ENCODE measurements around the gene PRRG2. TPM values are rescaled to one million over a fixed set of nuclear protein-coding genes. Genes with fewer than 3 reads are reported as not detected.

Gene PRRG2
- polyA plus RNA-seq, 3 donors, result 0.49 TPM; not detected in 2

DNA sequence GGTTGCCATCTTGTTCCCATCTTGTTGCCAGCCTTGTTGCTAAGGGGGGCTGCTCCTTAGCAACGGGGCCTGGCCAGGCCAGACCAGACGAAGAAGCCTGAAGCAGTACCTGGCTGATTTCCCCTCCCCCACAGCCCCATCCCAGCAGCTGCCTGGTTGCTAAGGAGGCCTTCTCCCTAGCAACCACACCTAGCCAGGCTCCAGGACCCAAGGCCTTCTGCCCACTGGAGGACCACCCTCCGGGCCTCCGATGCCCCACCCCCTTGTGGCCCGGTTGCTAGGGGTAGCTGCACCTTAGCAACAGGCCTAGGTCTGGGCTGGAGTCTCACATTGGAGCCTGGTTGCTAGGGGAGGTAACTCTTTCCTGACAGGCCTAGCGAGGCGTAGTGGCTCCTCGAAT is 3.9 kb downstream of the PRRG2 start:
- H3K27me3 ChIP-seq (ENCODE audit: control insufficient read depth in 2 of 2, insufficient read depth in 2 of 2, low read length in 2 of 2), result no peaks in the 10 kb centered on the region
- TF ChIP-seq, protein P1, sequence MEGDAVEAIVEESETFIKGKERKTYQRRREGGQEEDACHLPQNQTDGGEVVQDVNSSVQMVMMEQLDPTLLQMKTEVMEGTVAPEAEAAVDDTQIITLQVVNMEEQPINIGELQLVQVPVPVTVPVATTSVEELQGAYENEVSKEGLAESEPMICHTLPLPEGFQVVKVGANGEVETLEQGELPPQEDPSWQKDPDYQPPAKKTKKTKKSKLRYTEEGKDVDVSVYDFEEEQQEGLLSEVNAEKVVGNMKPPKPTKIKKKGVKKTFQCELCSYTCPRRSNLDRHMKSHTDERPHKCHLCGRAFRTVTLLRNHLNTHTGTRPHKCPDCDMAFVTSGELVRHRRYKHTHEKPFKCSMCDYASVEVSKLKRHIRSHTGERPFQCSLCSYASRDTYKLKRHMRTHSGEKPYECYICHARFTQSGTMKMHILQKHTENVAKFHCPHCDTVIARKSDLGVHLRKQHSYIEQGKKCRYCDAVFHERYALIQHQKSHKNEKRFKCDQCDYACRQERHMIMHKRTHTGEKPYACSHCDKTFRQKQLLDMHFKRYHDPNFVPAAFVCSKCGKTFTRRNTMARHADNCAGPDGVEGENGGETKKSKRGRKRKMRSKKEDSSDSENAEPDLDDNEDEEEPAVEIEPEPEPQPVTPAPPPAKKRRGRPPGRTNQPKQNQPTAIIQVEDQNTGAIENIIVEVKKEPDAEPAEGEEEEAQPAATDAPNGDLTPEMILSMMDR (IDR thresholded peaks at IDR 0.05), result no peak
- no peak overlapping the region for H3K4me3 ChIP-seq (replicated peaks in 1 of 3; ENCODE audit: low read depth in 2 of 3, low read length in 3 of 3)
- intact Hi-C loops (cut with micrococcal nuclease), result no loop called here
- no peak overlapping the region for H3K27ac ChIP-seq (ENCODE audit: low read depth in 1 of 2, low read length in 2 of 2)
- Mint-ChIP-seq H3K36me3 (no peaks in the 10 kb centered on the region), H3K27me3 (ENCODE audit: low read depth in 3 of 3) (peaks cover 3 to 10% (median 3%) of the 10 kb centered on the region in 3 donors), H3K4me3 (no peak overlapping the region), H3K4me1 (peaks cover 9% of the 10 kb centered on the region), H3K27ac (no peak overlapping the region), H3K9me3 (no peaks in the 10 kb centered on the region)
- DNase-seq, result no peak
- no peak overlapping the region for H2AFZ ChIP-seq (ENCODE audit: insufficient read depth, low read depth, low read length, poor library complexity, severe bottlenecking)
- peaks cover 6% of the 10 kb centered on the region for H3K79me2 ChIP-seq (ENCODE audit: insufficient read depth, low read length)
- H3K9me3 ChIP-seq (replicated peaks in 1 of 2; ENCODE audit: control insufficient read depth in 1 of 2, insufficient read depth in 1 of 2, low read length in 2 of 2), result no peaks in the 10 kb centered on the region
- H3K4me1 ChIP-seq (ENCODE audit: control insufficient read depth in 1 of 2, insufficient read depth in 2 of 2, low read length in 2 of 2), result peaks cover 7 to 15% of the 10 kb centered on the region in 2 donors
- H3K9ac ChIP-seq (ENCODE audit: insufficient read depth, low read length, poor library complexity, severe bottlenecking), result no peak overlapping the region
- H3K36me3 ChIP-seq (replicated peaks in 1 of 2; ENCODE audit: control insufficient read depth in 1 of 2, insufficient read depth in 2 of 2, low read length in 2 of 2), result no peaks in the 10 kb centered on the region
- no peak overlapping the region for H3K4me2 ChIP-seq (replicated peaks; ENCODE audit: extremely low read depth, low read length, poor library complexity, severe bottlenecking)
- H4K20me1 ChIP-seq (ENCODE audit: insufficient read depth, low read length), result no peaks in the 10 kb centered on the region
- 90% methylated on average over 8 of the region's 8 CpGs for WGBS (ENCODE audit: insufficient coverage)

DNA sequence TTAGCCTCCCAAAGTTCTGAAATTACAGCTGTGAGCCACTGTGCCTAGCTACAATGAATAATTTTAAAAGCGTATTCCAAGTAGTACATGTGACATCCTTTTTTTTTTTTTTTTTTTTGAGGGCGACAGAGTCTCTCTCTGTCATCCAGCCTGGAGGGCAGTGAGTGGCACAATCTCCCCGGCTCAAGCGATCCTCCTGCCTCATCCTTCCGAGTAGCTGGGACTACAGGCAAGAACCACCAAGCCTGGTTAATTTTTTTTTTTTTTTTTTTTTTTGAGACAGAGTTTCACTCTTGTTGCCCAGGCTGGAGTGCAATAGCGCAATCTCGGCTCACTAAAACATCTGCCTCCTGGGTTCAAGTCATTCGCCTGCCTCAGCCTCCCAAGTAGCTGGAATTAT is 6.1 kb downstream of the PRRG2 start:
- intact Hi-C loops (cut with micrococcal nuclease), result no loop called here
- H3K9me3 ChIP-seq (replicated peaks in 1 of 2; ENCODE audit: control insufficient read depth in 1 of 2, insufficient read depth in 1 of 2, low read length in 2 of 2), result no peaks in the 10 kb centered on the region
- H2AFZ ChIP-seq (ENCODE audit: insufficient read depth, low read depth, low read length, poor library complexity, severe bottlenecking), result no peak overlapping the region
- Mint-ChIP-seq H3K27me3 (ENCODE audit: low read depth in 3 of 3) (peaks cover 1 to 10% (median 3%) of the 10 kb centered on the region in 3 donors), H3K36me3 (no peaks in the 10 kb centered on the region), H3K27ac (no peak overlapping the region), H3K4me1 (peaks cover 11% of the 10 kb centered on the region), H3K9me3 (no peaks in the 10 kb centered on the region), H3K4me3 (no peak overlapping the region)
- H3K4me2 ChIP-seq (replicated peaks; ENCODE audit: extremely low read depth, low read length, poor library complexity, severe bottlenecking), result no peak overlapping the region
- H4K20me1 ChIP-seq (ENCODE audit: insufficient read depth, low read length), result peaks cover 5% of the 10 kb centered on the region
- H3K79me2 ChIP-seq (ENCODE audit: insufficient read depth, low read length), result peaks cover 8% of the 10 kb centered on the region
- no peak overlapping the region for H3K9ac ChIP-seq (ENCODE audit: insufficient read depth, low read length, poor library complexity, severe bottlenecking)
- H3K27ac ChIP-seq (ENCODE audit: low read depth in 1 of 2, low read length in 2 of 2), result no peak overlapping the region
- no peaks in the 10 kb centered on the region for H3K27me3 ChIP-seq (ENCODE audit: control insufficient read depth in 2 of 2, insufficient read depth in 2 of 2, low read length in 2 of 2)
- peaks cover 9 to 18% of the 10 kb centered on the region in 2 donors for H3K4me1 ChIP-seq (ENCODE audit: control insufficient read depth in 1 of 2, insufficient read depth in 2 of 2, low read length in 2 of 2)
- no peak overlapping the region for H3K4me3 ChIP-seq (replicated peaks in 1 of 3; ENCODE audit: low read depth in 2 of 3, low read length in 3 of 3)
- H3K36me3 ChIP-seq (replicated peaks in 1 of 2; ENCODE audit: control insufficient read depth in 1 of 2, insufficient read depth in 2 of 2, low read length in 2 of 2), result no peaks in the 10 kb centered on the region
- no peak for DNase-seq
- TF ChIP-seq, protein P1 (IDR thresholded peaks at IDR 0.05), result no peak
- no CpG with 5 or more reads among the region's 8 CpGs for WGBS (ENCODE audit: insufficient coverage)
